NCI-H82 (cell line): ENCODE data around the gene ASCL2.

Experiments
- DNase-seq: peaks from one replicate; lab custom pipeline; 2025; lab: John Stamatoyannopoulos, UW

Gene ASCL2, protein sequence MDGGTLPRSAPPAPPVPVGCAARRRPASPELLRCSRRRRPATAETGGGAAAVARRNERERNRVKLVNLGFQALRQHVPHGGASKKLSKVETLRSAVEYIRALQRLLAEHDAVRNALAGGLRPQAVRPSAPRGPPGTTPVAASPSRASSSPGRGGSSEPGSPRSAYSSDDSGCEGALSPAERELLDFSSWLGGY

DNA sequence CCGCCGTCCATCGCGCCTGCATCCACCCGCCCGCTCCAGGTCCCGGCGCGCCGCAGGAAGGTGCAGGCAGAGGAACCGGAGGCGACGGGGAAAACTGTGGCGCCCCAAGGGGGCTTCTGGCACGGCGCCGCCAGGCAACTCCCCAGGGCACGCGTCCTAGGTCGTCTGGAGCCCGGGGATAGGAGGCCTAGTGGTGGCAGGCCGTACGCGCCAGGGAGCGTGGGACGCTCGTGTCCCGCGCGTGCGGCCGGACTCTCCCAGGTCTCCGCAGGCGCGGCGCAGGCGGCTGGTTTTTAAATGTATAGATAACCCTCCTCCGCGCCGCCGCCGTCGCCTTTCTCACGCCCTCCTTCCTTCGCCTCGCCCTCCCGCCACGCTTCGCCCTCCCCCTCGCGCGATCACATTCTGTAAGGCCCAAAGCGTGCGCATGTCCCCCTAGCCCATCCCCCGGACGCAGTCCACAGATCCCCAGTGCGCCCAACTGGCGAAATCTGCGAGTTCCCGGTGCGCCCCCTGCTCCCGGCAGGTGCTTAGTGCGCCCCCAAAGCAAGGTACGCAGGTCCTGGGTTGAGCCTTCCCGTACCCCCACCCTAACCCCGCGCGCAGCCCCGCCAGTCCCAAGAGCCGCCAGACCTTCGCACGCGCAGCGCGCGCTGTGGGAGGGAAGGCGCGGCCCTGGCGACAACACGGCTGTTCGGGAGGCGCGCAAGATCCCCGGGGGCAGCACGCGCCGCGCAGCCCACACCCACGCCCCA, at the start of gene ASCL2:
Gene ASCL2 (minus strand): TSS at position 267 of the 755 bp plus-strand sequence. CDS start 256 bp downstream, at position 11.
- no peak for DNase-seq

DNA sequence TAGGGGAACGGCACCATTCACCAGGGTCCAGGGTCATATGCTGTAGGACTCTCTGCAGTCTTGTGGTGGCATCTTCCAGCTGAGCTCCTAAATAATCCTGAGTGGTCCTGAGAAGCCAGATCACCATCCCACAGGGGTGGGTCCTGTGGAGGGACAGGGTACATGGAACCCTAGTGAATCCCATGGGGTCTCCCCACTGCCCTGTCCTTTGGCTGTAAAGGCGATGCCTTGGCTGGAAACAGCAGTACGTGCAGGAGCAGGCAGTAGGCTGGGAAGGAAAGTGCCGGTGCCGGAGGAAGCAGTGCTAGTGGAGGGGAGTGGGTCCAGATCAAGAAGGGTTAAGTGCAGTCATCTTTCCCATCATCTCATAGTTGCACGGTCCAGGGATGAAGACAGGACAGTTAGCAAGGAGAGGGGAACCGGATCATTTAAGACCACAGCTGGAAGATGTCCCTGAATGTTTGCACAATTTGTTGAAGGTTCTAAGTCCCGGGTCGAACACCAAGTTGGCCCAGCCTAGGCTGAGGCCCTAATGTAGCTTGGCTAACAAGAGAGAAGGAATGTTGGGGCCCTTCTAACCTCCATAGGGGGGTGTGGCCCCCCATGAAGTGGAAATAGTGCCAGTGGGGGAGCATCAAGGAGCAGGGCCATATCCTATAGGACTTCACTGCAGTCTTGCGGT, 49.5 kb upstream of the ASCL2 start:
- no peak for DNase-seq

DNA sequence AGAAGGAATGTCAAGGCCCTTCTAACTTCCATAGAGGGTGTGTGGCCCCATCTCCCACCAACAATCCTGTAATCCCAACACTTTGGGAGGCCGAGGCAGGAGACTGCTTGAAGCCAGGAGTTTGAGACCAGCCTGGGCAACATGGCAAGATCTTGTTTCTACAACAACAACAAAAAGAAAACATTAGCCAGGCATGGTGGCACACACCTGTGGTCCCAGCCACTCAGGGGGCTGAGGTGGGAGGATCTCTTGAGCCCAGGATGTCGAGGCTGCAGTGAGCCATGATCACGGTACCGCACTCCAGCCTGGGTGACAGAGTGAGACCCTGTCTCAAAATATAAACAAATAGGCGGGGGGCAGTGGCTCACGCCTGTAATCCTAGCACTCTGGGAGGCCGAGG, 48.3 kb upstream of the ASCL2 start:
- no peak for DNase-seq

DNA sequence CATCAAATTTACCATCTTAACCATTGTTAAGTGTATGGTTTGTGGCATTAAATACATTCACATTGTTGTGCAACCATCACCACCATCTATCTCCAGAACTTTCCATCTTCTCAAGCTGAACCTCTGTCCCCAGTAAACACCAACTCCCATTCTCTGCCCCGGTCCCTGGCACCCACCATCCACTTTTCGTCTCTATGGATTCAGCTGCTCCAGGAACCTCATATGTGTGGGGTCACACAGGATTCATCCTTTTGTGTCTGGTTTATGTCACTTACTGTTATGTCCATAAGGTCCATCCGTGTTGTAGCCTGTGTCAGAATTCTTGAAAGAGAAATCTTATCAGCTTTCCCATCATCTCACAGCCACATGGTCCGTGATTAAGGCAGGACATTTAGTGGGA, 47.7 kb upstream of the ASCL2 start:
- no peak for DNase-seq

DNA sequence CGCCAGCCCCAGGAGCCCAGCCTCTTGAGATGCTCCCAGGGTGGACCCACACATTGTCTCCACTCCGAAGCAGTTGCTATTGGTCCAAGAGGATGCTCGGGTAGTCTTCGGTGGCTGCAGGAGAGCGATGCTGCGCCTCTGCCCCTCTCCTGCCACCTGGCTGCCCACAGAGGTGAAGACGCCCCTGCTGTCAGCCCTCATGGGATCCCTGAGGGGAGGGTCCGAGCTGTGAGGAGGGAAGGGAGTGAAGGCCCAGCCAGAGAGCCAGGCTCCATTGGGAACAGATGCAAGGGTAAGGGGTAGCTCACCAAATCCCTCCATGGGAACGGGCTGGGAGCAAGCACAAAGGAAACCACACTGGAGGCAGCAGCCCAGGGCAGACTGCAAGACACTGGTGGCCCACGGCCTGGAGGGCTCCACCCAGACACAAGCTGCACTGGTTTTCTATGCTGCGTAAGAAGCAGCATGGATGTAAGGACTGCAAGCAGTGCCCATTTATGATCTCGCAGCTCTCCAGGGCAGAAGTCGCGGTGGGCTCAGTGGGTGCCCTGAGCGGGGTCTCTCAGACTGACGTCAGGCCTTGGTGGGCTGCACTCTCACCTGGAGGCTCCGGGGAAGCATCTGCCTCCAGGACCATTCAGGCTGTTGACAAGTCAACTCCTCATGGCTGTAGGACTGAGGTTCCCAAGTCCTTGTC, 47.1 kb upstream of the ASCL2 start:
- no peak for DNase-seq

DNA sequence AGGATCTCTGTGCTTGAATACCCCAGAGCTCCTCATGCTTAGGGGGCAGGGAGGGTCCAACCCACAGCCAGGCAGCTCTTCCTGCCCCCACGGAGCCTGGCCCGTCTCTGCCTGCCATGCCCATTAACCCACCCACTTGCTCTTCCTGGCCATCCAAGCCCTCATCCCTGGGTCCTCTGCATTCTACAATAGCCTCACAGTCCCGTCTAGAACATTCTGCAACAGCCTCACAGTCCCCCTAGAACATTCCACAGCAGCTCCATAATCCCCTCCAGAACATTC, 46.5 kb upstream of the ASCL2 start:
- DNase-seq, result no peak

DNA sequence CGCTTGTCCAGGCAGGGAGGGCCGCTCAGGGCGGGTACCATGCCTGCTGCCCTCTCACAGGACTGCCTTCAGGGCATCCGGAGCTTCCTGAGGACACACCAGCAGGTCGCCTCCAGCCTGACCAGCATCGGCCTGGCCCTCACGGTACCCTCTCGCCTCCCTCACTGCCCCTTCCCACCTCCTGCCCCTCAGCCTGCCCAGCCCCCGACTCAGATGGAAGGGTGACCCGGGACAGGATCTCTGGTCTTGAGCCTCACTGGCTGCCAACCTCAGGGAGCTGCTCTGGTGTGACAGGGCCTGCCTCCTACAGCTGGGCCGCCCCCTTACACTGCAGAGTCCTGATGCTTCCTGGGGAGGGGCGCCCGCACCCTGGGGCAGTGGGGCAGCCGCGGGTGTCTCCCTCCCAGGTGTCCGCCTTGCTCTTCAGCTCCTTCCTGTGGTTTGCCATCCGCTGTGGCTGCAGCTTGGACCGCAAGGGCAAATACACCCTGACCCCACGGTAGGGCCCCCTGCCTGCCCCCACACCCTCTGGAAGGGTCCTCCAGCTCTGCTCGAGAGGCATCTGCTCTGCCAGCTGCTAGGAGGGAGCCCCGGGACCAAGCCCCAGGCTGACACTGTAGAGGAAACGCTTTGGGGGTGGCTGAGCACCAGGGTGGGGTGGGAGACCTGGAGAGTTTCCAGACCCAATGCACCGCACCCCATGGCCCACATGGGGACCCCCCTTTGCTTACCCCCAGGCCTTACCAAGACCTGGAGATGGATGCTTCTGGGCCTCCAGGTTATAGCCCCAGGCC, 46.0 kb upstream of the ASCL2 start:
- DNase-seq, result no peak

DNA sequence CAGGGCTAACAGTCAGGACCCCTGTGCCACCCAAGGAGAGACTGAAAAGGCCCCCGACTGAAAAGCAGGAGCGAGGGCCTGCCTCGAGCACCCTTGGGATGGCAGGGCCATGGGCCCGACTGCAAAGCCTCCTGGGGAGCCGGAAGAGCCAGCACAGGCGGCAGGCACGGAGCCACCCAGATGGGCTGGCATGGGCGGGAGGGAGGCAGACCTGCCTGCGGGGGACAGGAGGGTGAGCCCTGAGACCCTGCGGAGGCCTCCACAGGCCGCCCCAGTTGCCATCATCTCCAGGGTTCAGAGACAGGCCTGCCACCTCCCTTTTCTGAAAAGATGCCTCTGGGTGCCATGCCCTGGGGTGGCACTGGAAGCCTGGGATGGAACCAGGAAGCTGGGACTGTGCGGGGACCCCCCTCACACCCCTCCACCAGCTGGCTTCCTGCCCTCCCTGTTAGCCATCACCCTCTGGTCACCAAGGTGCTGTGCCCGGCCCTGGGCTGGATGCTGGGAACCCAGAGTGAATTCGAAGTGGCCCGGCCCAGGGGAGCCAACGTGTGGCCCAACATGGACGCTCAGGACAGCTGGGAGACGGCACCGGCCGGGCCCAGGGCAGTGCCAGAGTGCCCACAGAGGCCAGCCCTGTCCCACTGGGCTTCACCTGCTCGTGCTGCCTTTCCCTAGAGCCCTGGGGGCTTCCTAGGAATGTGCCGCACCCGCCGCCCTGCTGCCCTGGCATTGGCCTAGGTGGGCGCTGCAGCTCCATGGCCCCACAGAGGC, 45.2 kb upstream of the ASCL2 start:
- DNase-seq, result no peak

DNA sequence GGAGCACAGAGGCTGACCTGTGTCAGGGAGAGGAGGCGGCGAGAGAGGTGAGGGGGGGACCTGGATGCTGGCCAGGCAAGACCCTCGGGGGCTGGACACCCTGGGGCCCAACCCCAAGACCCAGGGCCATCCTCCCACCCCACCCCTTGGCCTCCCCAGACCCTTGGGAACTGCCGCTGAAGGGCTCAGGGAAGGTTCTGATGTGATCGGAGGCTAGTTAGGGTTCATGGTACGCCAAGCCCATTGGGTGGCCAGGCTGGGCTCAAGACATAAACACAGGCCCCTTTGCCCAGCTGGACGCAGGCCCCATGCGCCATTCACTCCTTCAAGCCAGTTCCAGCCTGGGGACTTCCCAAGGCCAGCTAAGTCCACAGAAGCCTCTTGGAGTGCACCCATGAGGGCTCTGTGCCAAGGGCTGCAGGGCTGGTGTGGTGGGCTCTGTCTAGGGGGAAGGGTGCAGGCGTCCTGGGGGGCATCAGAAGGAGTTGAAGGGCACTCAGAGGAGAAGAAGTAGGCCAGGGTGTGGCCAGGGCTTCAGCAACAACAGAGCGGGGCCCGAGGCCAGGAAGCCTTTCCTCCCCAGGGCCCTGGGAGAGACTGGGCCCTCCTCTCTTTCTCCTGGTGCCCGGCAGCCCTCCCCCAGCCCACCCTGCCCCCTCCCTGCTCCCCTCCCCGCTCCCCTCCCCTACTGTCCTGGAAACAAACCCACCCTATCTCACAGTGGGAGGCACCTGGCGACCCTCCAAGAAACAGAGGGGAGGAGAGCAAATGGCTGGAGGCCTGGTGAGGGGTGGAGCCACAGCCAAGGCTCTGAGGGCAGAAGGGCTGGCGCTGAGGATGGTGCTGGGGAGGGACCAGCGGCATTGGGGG, 44.4 kb upstream of the ASCL2 start:
- no peak for DNase-seq

DNA sequence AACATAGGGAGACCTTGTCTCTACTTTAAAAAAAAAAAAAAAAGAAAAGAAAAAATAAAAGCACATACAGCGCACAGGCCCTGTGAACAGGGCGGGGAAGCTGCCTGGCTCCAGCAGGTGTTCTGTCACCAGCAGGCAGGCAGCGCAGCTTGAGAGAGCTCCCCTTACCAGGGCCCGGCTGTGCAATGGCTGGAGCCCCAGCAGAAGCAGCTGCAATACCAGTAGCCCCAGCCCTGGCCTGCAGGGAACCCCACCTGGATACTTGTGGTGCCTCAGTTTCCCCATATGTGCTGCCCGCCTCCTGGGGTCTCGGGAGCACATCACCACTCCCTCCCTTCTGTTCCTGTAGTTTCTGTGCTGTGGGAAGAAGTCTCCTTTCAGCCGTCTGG, 43.7 kb upstream of the ASCL2 start:
- DNase-seq, result no peak

DNA sequence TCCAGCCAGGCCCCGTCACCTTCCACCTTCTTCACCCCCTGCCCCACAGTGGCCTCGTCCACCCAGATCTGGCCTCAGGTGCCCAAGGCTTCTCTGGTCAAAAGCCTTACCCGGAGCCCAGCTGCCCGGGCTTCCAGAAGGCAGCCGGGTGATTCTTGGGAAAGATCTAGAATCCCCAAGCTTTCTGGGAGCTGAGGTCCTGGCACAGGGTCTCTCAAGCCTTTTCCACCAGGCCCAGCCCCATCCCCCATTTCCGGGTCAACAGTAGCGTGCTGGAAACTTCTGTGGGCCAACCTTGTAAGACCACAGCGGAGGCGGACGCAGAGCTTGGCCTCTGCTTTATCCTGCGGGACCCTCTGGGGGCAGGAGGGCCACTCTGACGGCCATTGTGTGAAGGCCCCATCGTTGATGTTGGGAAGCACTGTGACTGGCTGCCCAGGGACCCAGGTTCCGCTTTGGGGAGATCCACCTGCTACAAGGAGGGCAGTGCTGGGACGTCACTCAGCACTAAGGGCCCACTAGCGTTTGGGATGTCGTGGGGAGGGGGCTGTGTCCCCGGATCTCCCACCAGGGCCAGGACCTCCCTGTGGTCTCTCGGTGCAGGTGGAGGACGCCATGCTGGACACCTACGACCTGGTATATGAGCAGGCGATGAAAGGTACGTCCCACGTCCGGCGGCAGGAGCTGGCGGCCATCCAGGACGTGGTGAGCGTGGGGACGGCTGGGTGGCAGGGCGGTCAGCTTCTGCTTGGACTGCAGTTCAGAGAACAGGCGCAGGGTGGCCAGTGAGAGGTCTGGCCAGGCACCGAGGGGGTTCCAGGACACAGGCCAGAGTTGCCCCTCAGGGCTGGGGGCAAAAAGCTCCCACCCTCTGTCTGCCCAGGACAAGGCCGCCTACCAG, 42.9 kb upstream of the ASCL2 start:
- no peak for DNase-seq

DNA sequence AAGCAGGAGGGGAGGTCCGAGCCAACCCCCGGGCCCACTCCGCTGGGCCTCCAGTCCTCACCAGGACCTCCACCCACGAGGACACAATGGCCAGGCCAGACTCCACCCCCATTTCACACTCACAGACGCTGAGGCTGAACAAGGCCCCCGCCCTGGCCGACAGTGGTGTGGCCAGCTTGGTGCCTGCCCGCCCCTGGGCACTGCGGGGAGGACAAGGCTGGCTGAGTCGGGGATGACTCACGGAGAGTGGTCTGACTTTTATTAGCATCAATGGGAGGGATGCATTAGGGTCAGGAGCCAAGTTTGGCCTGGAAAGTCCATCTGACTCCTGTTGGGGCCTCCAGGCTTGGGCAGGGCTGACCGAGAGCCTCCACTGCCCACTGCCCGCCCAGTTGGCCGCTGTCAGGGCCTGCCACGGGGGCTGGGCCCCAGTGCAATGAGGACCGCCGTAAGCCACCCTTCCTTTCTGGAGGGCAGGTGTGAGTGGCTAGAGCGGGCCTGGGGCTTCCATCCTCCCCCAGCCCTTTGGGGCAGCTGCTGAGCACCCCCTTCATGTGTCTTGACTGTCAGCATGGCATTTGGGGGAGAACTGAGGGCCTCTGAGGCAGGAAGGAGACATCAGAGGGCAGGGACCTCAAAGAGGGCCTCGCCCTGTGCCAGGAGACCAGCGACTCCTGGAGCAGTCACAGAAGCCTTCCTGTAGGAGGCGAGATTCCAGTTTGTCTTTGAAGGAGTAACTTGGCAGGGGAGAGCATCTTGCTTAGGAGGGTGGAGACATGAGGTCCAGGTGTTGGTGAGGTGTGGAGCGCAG, 42.0 kb upstream of the ASCL2 start:
- no peak for DNase-seq

DNA sequence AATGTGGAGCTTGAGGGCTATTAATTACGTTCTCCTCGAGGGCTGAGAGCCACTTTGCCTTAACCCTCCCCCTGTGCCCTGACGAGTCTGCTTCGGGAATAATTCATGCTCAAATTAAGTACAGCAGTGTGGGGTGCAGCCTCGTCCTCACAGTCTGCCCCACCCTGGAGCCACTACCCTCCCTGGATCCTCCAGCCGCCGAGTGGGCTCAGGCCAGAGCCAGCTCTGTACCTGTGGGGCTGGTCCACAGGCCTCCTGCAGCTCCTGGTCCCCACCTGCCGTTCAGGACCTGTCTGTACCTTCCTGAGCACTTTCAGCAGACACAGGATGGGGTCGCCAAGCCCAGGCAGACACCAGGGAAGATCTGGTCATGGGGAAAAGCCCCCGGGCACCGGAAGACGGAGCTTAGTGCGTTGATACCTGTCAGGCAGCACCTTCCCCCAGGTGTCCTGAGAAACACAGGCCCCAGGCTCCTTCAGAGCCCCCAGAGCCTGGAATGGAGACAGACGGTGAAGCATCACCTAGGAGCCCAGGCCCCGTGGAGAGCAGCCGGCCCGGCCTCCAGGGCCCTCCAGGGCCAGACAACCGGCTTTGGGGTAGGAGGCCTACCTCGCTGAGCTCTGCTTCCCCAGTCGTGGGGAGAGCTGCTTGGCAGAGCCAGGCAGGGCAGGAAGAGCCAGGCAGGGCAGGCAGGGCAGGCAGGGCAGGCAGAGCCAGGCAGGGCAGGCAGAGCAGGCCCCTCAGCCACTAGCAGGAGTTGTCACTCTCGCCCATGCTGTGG, 41.2 kb upstream of the ASCL2 start:
- no peak for DNase-seq

DNA sequence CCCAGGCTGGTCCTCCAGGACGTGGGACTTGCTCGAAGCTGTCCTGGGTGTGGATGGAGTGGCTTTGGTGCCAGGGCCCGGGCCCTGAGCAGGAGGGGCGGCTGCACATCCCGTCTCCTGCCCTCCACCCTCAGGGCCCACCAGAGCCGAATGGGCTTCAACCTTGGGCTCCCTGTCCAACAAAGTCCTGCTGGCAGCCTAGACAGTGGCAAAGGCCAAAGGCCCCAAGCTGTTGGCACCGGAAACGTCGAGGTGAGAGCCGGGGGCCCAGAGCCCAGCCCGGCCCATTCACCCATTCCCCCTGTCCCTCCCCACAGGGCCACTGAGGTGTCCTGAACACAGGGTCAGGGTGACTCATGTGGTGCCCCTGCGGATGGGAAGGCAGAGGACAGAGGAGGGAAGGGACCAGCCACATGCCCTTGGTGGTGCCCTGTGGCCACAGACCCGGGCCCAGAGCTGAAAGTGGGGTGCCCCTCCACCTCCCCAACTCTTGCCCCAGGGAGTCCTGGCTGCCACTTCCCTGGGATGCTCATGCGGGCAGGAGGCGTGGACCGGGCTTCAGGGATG, 40.5 kb upstream of the ASCL2 start:
- DNase-seq, result no peak

DNA sequence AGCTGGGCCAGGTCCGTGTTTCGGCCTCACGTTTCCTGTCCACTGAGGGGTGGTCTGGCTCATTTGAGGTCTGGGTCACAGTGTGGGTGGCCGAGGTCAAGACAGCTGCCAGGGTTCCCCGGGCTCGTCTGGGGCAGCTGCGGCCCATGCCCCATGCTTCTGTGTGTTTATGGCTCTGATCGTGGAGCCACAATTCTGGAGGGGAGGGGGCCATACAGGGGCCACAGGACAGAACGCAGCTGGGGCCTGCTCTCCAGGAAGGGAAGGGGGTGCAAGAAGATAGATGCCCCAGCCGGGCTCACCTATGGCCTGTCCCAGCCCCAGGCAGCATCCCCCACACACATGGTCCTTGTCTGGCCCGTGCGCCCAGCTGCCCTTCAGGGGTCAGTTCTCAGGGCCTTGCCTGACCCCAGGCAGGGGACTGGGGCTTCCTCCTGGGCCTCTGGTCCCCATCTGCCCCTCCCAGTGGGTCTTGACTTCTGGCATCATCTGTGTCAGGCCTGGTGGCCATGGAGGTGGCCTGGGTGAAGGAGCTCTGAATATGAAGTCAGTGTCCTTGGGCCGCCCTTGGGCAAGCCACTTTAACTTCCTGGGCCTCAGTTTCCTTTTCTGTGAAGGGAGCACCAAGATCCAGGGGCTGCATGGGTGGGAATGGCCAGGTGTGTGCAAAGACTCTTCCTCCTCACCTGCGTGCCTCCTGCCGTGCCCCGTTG, 39.8 kb upstream of the ASCL2 start:
- DNase-seq, result no peak

DNA sequence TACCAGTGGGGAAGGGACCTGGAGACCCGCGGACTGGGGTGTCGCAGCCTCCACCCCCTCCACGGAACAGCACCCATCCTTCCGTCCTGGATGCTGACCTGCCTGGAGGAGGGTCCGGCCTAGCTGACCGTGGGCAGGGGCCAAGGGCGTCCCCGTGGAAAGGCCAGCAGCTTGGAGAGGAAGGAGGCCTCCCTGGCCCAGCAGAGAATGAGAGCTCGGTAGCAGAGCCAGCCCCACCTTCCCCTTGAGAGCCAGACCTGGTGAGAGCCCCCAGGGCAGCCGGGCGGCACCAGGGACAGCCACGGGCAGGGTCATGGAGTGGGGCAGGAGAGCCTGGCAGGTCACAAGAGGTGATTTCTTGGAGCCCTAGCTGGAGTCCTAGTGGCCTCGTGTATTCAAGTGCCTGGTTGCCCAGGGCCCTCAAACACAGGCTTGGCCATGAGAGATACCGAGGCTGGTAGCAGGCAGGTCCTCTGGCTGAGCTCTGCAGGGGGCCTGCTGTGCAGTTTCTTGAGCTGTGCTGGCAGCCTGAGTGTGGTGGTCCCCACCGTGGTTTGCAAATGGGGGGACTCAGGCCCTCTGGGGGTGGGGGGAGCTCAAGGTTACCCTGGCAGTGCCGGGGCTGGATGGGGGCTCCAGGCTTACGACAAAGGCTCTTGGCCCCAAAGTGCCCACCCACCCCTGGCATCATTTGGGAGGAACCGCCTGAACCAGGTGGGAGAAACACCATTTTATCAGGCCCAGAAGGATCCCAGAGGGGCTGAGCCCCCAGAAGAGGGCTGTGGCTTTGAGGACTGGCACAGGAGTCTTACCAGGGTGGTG, 39.1 kb upstream of the ASCL2 start:
- DNase-seq, result no peak
